Measurements from ENCODE around the gene PIK3AP1.

DNA sequence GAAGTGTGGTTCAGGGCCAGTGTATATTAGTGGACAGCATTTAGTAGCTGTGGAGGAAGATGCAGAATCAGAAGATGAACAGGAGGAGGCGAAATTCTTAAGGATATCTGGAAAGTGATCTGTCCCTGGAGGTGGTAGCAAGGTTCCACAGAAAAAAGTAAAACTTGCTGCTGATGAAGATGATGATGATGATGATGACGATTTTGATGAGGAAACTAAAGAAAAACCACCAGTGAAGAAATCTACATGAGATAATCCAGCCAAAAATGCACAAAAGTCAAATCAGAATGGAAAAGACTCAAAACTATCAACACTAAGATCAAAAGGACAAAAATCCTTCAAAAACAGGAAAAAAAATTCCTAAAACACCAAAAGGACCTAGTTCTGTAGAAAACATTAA, 159.8 kb downstream of the PIK3AP1 start:
- TF ChIP-seq POLR2AphosphoS5 (IDR thresholded peaks at IDR 0.05) (no peak), POLR2A (IDR thresholded peaks at IDR 0.05) (no peak)
- TF ChIP-seq, protein P1, sequence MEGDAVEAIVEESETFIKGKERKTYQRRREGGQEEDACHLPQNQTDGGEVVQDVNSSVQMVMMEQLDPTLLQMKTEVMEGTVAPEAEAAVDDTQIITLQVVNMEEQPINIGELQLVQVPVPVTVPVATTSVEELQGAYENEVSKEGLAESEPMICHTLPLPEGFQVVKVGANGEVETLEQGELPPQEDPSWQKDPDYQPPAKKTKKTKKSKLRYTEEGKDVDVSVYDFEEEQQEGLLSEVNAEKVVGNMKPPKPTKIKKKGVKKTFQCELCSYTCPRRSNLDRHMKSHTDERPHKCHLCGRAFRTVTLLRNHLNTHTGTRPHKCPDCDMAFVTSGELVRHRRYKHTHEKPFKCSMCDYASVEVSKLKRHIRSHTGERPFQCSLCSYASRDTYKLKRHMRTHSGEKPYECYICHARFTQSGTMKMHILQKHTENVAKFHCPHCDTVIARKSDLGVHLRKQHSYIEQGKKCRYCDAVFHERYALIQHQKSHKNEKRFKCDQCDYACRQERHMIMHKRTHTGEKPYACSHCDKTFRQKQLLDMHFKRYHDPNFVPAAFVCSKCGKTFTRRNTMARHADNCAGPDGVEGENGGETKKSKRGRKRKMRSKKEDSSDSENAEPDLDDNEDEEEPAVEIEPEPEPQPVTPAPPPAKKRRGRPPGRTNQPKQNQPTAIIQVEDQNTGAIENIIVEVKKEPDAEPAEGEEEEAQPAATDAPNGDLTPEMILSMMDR (IDR thresholded peaks at IDR 0.05) = no peak

All from gastroesophageal sphincter (tissue), 3 donors.